HuH-7 (cell line): ENCODE results near the gene PPP1R14D.
A peak's percentile ranks its signal among the peaks of the same experiment; 100 is the strongest.

Experiments used
- DNase-seq: peaks from one replicate; pipeline ENCODE4 v3.0.0; 2011; ENCODE audit warnings: low spot score

Gene PPP1R14D

DNA sequence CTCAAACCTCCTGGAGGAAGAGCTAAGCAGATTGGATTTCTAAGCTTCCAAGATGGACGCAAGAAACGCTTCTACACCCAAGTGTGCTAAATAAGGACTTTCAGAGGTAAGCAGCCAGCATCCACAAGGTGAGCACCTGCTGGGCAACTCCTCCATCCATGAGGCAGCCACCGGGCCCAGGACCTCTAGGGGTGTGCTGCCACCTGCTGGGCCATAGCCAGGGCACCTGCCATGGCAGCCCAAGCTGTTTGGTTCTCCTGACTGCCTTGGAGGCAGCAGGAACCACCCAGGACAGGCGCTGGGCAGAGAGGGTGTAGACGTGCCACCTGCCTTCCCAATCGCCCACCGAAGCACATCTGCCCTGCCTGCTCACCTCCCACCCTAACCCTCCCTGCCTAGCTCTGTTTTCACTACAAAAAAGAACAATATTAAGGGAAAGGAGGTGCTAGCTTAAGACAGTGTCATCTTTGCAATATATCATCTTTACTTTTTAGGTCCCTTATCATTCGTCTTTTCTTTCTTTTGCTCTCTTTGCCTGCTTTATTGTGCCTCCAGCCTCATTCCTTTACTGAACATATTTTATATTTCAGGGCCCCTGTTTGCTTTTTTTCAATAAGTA is 45.8 kb downstream of the PPP1R14D start:
- peak; percentile 64 for DNase-seq

DNA sequence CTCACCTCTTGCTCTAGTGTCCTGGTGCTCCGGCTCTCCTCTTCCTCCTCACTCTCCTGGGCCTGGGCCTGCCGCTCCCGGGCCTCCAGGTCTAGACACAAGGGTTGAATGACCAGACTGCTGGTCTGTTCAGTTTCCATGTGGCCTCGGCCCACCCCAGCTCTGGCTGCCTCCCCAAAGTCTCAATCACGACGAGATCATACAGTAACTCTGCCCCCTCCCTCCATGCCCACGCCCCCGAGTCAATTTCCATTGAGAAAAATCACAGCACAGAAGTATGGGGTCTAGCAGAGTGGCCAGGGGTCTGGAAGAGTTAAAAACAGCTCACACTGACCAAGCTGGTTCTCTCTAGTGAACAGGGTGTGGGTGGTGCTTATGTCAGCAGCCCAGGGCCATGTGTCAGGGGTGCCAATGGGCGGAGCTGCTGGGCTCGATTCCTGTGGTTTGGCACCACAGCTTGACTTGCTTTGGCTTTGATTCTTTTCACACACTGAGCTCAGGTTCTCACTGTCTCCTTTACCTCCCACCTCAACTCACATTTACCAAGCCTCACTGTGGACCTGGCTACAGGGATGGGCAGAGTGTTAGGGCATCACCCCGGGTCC is 51.9 kb downstream of the PPP1R14D start:
- DNase-seq = no peak

- DNase-seq = no peak
Measured at GRCh38 chr15:40775740-40776536, 52.6 kb downstream of the PPP1R14D start.

- DNase-seq = no peak
Measured at GRCh38 chr15:40775007-40775406, 53.5 kb downstream of the PPP1R14D start.

DNA sequence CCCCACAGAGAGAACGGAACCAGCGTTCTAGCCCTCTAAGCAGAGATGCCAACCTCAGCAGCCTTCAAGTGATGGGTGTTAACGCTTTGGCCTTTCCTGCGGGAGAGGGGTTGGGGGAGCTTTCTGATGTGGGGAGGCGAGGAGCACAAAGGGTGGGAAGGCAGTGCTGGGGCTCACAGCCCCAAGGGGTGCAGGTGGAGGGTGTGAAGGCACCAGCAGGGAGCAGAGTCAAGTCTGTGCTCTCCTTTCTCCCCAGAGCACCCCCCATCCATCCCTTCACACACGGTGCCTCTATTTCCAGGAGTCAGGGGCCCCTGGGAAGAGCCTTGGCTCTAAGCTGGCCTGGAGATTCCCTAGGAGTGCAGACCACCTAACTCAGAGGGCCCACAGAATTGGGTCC is 54.6 kb downstream of the PPP1R14D start:
- no peak for DNase-seq

- DNase-seq = no peak
Measured at GRCh38 chr15:40773496-40773895, 55.0 kb downstream of the PPP1R14D start.

DNA sequence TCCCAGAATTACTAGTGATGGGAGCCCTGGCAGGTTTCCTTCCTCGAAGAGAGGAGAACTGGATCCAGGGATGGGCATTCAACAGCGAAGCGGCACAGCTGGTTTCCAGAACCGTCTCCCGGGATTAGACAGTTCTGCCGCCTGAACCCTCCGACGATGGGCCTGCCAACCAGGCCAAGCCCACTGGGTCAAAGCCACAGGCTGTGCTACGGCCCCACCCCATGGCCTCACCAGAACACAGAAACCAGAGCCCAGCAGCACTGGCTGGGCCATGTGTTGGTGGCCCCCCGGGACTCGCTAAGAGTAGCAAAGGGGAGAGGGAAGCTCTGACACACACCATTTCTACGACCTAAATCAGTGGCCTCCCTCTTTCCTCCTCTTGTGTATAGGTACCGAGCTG is 56.5 kb downstream of the PPP1R14D start:
- DNase-seq = no peak

- DNase-seq = no peak
Measured at GRCh38 chr15:40771242-40771641, 57.3 kb downstream of the PPP1R14D start.

GRCh38 chr15:40770147-40770721 is 58.3 kb downstream of the PPP1R14D start:
- DNase-seq = no peak

DNA sequence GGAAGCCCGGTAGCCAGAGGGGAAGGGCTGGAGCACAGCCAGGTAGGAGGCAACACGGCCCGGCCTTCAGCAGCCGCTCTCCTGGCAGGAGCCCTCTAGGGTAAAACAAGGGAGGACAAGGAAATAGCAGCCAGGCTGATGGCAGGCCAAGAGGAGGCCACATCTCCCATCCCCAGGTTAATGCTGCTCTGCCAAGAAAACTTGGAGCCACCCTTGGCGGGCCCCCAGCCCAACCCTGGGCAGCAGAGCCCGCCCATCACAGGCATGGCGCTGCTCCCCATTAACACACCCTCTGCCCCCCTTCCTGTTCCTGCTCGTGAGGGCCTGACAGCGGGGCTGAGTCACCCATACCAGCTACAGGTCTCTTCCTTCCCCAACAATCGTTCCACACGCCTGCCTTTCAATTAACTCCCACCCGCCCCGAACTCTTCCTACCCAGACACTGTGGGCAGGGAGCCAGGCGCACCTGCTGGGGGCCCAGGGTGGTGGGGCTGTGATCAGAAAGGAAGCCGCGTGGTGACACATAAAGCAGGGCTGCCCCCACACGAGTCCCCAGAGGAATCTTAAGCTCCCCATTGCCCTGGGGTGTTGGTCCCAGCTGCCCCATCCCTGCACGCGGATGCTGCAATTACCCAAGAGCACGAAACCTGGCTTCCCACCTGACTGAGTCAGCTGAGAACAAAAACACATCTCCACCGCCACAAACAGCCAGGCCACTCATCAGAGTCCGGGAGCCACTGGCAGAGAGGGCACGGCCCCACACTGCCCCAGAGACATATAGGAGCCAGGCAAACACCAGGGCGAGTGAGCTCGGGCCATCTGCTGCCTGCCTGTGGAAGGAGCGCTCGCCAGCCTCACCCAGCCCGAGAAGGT is 59.0 kb downstream of the PPP1R14D start, which contains the start of gene C15orf62:
C15orf62 (plus strand) TSS at position 707 of the 873 bp plus-strand sequence. CDS start 516 bp downstream, outside the sequence.
- DNase-seq = no peak

- DNase-seq = no peak
Measured at GRCh38 chr15:40768521-40769273, 59.8 kb downstream of the PPP1R14D start.

DNA sequence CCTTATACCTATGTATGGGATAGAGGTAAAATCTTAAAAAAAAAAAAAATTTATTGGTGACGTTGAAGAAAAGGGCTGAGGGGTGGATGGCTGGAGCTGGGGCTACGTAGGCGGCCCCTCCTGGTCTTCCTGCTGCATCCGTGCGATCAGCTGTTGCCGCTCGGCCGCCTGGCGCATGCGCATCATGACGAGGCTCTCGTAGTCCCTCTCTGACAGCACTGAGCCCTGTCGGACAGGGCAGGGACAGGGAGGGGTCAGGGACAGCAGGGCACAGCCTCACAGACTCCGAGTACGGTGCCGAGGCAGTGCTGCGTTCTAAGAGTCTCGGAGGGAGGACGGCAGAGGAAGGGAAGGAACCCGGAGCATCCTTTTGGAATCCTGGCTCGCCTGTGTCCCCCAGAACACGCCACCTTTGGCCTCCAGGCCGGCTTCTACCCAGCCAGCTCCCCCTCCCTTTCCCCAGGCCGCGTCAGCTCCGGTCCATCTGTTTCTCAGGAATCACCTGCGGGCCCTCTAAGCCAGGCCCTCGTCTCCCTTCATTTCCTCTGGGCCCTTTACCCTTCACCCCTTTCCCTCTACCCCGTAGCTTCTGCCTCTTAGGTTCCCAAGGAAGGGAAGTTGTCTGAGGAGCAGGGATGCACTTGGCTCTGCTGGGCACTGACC is 60.5 kb downstream of the PPP1R14D start:
- DNase-seq = no peak

- no peak for DNase-seq
Measured at GRCh38 chr15:40766906-40767837, 61.3 kb downstream of the PPP1R14D start.

DNA sequence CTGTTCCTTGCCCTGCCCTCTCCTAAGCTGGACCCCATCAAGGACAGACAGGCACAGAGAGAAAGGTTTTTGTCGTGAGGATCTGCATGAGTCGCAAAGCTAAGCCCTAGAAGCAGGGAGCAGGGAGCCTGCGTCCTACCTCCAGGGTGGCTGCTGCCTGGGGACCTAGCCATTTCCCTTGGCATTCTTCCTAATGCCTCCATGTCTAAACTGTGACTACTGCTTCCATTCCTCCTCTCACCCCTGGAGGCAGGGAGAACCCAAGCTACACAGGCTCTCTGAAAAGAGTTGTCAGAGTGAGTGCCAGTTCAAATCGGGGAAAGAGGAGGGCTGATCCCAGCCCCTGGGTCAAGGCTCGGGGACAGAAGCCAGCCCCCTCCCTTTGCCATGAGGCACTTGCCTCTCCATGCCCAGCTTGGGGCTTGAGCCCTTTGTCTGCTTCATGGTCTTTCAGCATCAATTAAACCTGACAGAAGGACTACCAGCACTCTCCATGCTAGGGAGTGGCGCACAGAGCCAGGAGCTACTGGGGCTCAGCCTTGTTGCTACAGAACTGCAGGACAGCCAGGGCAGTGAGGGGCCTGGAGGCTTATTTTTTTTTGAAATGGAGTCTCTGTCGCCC is 62.2 kb downstream of the PPP1R14D start:
- no peak for DNase-seq
